WTC11 (cell line): Measurements from ENCODE around the gene FBXL7. TPM values are rescaled to one million over a fixed set of nuclear protein-coding genes. Genes with fewer than 3 reads are reported as not detected.

Experiments used
- ATAC-seq: fragments of 200-7000 bp; cut with Tn5 transposase; 2 replicates; pipeline ENCODE4 v1.10.0; 2021; ENCODE audit warnings: mild to moderate bottlenecking, moderate library complexity
- CTCF ChIA-PET: fragments of 300-600 bp; sonication (Branson Sonifier 250); formaldehyde crosslinking; loops from one replicate; lab custom pipeline; 2021; ENCODE audit warnings: antibody characterized with exemption; lab: Charles Lee
- POLR2A ChIA-PET: fragments of 350-600 bp; sonication (Branson Sonifier 250); formaldehyde crosslinking; loops from one replicate; lab custom pipeline; 2021; ENCODE audit warnings: antibody characterized with exemption; lab: Charles Lee
- DNase-seq: peaks from one replicate; pipeline ENCODE4 v3.0.0; 2021; ENCODE audit warnings: low spot score
- H3K27ac Mint-ChIP-seq: 2 replicates; pipeline ENCODE4 v1.8.0; 2021; ENCODE audit warnings: mixed read lengths
- H3K27me3 Mint-ChIP-seq: 2 replicates; pipeline ENCODE4 v1.8.0; 2021; ENCODE audit warnings: low read depth, mild to moderate bottlenecking, moderate library complexity, mixed read lengths
- H3K36me3 Mint-ChIP-seq: 2 replicates; pipeline ENCODE4 v1.8.0; 2021; ENCODE audit warnings: mixed read lengths
- H3K4me1 Mint-ChIP-seq: 2 replicates; pipeline ENCODE4 v1.8.0; 2022; ENCODE audit warnings: mixed read lengths
- H3K4me3 Mint-ChIP-seq: 2 replicates; pipeline ENCODE4 v1.8.0; 2021; ENCODE audit warnings: mild to moderate bottlenecking, moderate library complexity, mixed read lengths
- H3K9me3 Mint-ChIP-seq: 2 replicates; pipeline ENCODE4 v1.8.0; 2021; ENCODE audit warnings: mixed read lengths
- CREB1 ChIP-seq: sonication (generic); formaldehyde crosslinking; IDR thresholded peaks from 2 replicates; pipeline ENCODE4 v1.8.0; 2023; ENCODE audit warnings: mild to moderate bottlenecking, missing genetic modification reagents
- CTCF ChIP-seq: fragments of 200-600 bp; IDR thresholded peaks from 2 replicates; pipeline ENCODE4 v1.8.0; 2022; ENCODE audit warnings: antibody characterized with exemption
- EMX1 ChIP-seq: fragments of 250-450 bp; sonication (Bioruptor Pico); IDR thresholded peaks from 2 replicates; pipeline ENCODE4 v1.8.0; 2021; ENCODE audit warnings: mild to moderate bottlenecking
- ESRRA ChIP-seq: sonication (generic); formaldehyde crosslinking; IDR thresholded peaks from 2 replicates; pipeline ENCODE4 v1.8.1; 2022; ENCODE audit warnings: mild to moderate bottlenecking, missing genetic modification reagents, borderline replicate concordance
- FOXJ3 ChIP-seq: sonication (generic); formaldehyde crosslinking; IDR thresholded peaks from 2 replicates; pipeline ENCODE4 v1.9.0; 2021; ENCODE audit warnings: missing genetic modification reagents, mild to moderate bottlenecking, borderline replicate concordance
- IRF2 ChIP-seq: sonication (generic); formaldehyde crosslinking; IDR thresholded peaks from 2 replicates; pipeline ENCODE4 v1.8.0; 2022; ENCODE audit warnings: low read depth, missing genetic modification reagents, borderline replicate concordance
- JAZF1 ChIP-seq: fragments of 250-450 bp; sonication (Bioruptor Pico); IDR thresholded peaks from 2 replicates; pipeline ENCODE4 v1.9.0; 2021; ENCODE audit warnings: moderate library complexity, mild to moderate bottlenecking, inconsistent platforms
- KAT7 ChIP-seq: sonication (generic); formaldehyde crosslinking; IDR thresholded peaks from 2 replicates; pipeline ENCODE4 v1.8.1; 2023; ENCODE audit warnings: missing genetic modification reagents, mild to moderate bottlenecking, borderline replicate concordance
- MLX ChIP-seq: sonication (generic); formaldehyde crosslinking; IDR thresholded peaks from 2 replicates; pipeline ENCODE4 v1.8.1; 2023; ENCODE audit warnings: mild to moderate bottlenecking, missing genetic modification reagents, moderate library complexity
- SMAD4 ChIP-seq: sonication (generic); formaldehyde crosslinking; IDR thresholded peaks from 2 replicates; pipeline ENCODE4 v1.8.0; 2022; ENCODE audit warnings: mild to moderate bottlenecking, missing genetic modification reagents
- TCF7 ChIP-seq: sonication (generic); formaldehyde crosslinking; IDR thresholded peaks from 2 replicates; pipeline ENCODE4 v1.8.0; 2022; ENCODE audit warnings: mild to moderate bottlenecking, low read depth, missing genetic modification reagents, moderate library complexity
- TEAD1 ChIP-seq: sonication (generic); formaldehyde crosslinking; IDR thresholded peaks from 2 replicates; pipeline ENCODE4 v1.8.0; 2022; ENCODE audit warnings: mild to moderate bottlenecking, missing genetic modification reagents
- ZNF219 ChIP-seq: sonication (generic); formaldehyde crosslinking; IDR thresholded peaks from 2 replicates; pipeline ENCODE4 v1.8.0; 2023; ENCODE audit warnings: missing genetic modification reagents, mild to moderate bottlenecking, borderline replicate concordance
- total RNA-seq: library from RNA; stranded (reverse); gene quantifications from 3 replicates; pipeline ENCODE4 v1.2.3, GENCODE V29; 2021
- TF ChIP-seq, protein P1 (sequence below): sonication (generic); formaldehyde crosslinking; IDR thresholded peaks from 2 replicates; pipeline ENCODE4 v1.8.1; 2022; ENCODE audit warnings: mild to moderate bottlenecking, moderate library complexity, missing genetic modification reagents
- TF ChIP-seq, protein P2 (sequence below): sonication (generic); formaldehyde crosslinking; IDR thresholded peaks from 2 replicates; pipeline ENCODE4 v1.8.0; 2022; ENCODE audit warnings: missing genetic modification reagents
- TF ChIP-seq, protein P3 (sequence below): sonication (generic); formaldehyde crosslinking; IDR thresholded peaks from 2 replicates; pipeline ENCODE4 v1.8.0; 2022; ENCODE audit warnings: mild to moderate bottlenecking, missing genetic modification reagents
- TF ChIP-seq, protein P4 (sequence below): sonication (generic); formaldehyde crosslinking; IDR thresholded peaks from 2 replicates; pipeline ENCODE4 v1.8.1; 2023; ENCODE audit warnings: mild to moderate bottlenecking, missing genetic modification reagents

FBXL7 gene
- total RNA-seq, 1 experiment from 2014 or later, result 13.8 TPM

GRCh38 chr5:15637345-15637744, 137.4 kb downstream of the FBXL7 start:
- Mint-ChIP-seq H3K9me3 (peaks cover 7% of the 10 kb centered on the region), H3K4me1 (peaks cover 6% of the 10 kb centered on the region), H3K27ac (no peak overlapping the region), H3K4me3 (no peak overlapping the region)
- DNase-seq (no peak), ATAC-seq (no peak)
- CTCF ChIA-PET, result interaction anchor here (0.7 kb wide), 1 partner anchor 594 kb away, joined by 4 read pairs; no protein-coding TSS in a partner anchor
- no peak for TF ChIP-seq MLX
- TF ChIP-seq JAZF1 (CRISPR knock-in tag), result no peak
- no peak for TF ChIP-seq TEAD1 (CRISPR knock-in tag)
- no peak for TF ChIP-seq FOXJ3
- TF ChIP-seq KAT7, result no peak
- TF ChIP-seq, protein P1, sequence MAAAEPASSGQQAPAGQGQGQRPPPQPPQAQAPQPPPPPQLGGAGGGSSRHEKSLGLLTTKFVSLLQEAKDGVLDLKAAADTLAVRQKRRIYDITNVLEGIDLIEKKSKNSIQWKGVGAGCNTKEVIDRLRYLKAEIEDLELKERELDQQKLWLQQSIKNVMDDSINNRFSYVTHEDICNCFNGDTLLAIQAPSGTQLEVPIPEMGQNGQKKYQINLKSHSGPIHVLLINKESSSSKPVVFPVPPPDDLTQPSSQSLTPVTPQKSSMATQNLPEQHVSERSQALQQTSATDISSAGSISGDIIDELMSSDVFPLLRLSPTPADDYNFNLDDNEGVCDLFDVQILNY (CRISPR knock-in tag), result no peak
- no peak for TF ChIP-seq ESRRA (CRISPR knock-in tag)
- TF ChIP-seq, protein P2, sequence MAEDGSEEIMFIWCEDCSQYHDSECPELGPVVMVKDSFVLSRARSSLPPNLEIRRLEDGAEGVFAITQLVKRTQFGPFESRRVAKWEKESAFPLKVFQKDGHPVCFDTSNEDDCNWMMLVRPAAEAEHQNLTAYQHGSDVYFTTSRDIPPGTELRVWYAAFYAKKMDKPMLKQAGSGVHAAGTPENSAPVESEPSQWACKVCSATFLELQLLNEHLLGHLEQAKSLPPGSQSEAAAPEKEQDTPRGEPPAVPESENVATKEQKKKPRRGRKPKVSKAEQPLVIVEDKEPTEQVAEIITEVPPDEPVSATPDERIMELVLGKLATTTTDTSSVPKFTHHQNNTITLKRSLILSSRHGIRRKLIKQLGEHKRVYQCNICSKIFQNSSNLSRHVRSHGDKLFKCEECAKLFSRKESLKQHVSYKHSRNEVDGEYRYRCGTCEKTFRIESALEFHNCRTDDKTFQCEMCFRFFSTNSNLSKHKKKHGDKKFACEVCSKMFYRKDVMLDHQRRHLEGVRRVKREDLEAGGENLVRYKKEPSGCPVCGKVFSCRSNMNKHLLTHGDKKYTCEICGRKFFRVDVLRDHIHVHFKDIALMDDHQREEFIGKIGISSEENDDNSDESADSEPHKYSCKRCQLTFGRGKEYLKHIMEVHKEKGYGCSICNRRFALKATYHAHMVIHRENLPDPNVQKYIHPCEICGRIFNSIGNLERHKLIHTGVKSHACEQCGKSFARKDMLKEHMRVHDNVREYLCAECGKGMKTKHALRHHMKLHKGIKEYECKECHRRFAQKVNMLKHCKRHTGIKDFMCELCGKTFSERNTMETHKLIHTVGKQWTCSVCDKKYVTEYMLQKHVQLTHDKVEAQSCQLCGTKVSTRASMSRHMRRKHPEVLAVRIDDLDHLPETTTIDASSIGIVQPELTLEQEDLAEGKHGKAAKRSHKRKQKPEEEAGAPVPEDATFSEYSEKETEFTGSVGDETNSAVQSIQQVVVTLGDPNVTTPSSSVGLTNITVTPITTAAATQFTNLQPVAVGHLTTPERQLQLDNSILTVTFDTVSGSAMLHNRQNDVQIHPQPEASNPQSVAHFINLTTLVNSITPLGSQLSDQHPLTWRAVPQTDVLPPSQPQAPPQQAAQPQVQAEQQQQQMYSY (CRISPR knock-in tag), result no peak
- TF ChIP-seq, all 79 proteins: peak for 0
- Mint-ChIP-seq H3K36me3 (0 out of 2 replicates have a peak, but pooled peaks cover 4% of the 10 kb centered on the region), H3K27me3 (no peaks in the 10 kb centered on the region)
- POLR2A ChIA-PET, result no interaction called here

DNA sequence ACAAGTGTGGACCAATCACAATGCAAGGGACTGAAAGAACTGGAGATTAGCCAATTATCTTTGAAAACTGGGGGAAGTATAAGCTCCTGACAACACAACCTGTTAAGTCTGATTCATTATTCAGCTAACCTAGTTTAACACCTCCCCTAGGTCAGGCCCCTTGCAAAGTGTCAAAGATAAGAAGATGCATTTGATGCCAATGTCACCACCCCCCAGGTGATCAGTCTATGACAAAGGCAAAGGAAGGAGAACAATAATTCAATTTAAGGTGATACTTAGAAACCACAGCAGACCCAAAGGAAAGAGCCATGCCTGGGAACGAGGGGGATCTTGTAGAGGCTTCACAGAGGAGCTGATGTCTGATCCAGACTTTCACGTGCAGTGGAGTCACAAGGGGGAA, 137.9 kb downstream of the FBXL7 start:
- H3K27ac Mint-ChIP-seq, result no peak overlapping the region
- ATAC-seq, result no peak
- H3K4me1 Mint-ChIP-seq, result peaks cover 7% of the 10 kb centered on the region

GRCh38 chr5:15638296-15638695, 138.3 kb downstream of the FBXL7 start:
- Mint-ChIP-seq H3K27me3 (no peaks in the 10 kb centered on the region), H3K36me3 (0 out of 2 replicates have a peak, but pooled peaks cover 4% of the 10 kb centered on the region), H3K4me3 (no peak overlapping the region), H3K27ac (no peak overlapping the region), H3K9me3 (peaks cover 7% of the 10 kb centered on the region), H3K4me1 (peaks cover 11% of the 10 kb centered on the region)
- ChIA-PET CTCF (interaction anchor here (1.1 kb wide), 1 partner anchor 186 kb away, joined by 3 read pairs; no protein-coding TSS in a partner anchor), POLR2A (no interaction called here)
- ATAC-seq (no peak), DNase-seq (no peak)
- TF ChIP-seq MLX, result no peak
- TF ChIP-seq IRF2 (CRISPR knock-in tag), result no peak
- TF ChIP-seq, protein P3, sequence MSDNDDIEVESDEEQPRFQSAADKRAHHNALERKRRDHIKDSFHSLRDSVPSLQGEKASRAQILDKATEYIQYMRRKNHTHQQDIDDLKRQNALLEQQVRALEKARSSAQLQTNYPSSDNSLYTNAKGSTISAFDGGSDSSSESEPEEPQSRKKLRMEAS, result no peak
- TF ChIP-seq ZNF219 (CRISPR knock-in tag), result no peak
- TF ChIP-seq CREB1 (CRISPR knock-in tag), result no peak
- TF ChIP-seq SMAD4 (CRISPR knock-in tag), result no peak
- TF ChIP-seq CTCF, result no peak
- no peak for TF ChIP-seq TCF7
- TF ChIP-seq EMX1 (CRISPR knock-in tag), result no peak
- no peak for TF ChIP-seq FOXJ3
- TF ChIP-seq, protein P2 (CRISPR knock-in tag), result no peak

More for the DNA sequence above, 137.9 kb downstream of the FBXL7 start:
- no peaks in the 10 kb centered on the region for H3K27me3 Mint-ChIP-seq
- TF ChIP-seq, protein P4, sequence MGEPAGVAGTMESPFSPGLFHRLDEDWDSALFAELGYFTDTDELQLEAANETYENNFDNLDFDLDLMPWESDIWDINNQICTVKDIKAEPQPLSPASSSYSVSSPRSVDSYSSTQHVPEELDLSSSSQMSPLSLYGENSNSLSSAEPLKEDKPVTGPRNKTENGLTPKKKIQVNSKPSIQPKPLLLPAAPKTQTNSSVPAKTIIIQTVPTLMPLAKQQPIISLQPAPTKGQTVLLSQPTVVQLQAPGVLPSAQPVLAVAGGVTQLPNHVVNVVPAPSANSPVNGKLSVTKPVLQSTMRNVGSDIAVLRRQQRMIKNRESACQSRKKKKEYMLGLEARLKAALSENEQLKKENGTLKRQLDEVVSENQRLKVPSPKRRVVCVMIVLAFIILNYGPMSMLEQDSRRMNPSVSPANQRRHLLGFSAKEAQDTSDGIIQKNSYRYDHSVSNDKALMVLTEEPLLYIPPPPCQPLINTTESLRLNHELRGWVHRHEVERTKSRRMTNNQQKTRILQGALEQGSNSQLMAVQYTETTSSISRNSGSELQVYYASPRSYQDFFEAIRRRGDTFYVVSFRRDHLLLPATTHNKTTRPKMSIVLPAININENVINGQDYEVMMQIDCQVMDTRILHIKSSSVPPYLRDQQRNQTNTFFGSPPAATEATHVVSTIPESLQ (CRISPR knock-in tag), result no peak
- H3K4me3 Mint-ChIP-seq, result no peak overlapping the region
- 0 out of 2 replicates have a peak, but pooled peaks cover 4% of the 10 kb centered on the region for H3K36me3 Mint-ChIP-seq
- CTCF ChIA-PET, result no interaction called here
- H3K9me3 Mint-ChIP-seq, result peaks cover 7% of the 10 kb centered on the region
- no peak for DNase-seq
- POLR2A ChIA-PET, result no interaction called here
